ENCODE measurements around the gene KLHL18.

DNA sequence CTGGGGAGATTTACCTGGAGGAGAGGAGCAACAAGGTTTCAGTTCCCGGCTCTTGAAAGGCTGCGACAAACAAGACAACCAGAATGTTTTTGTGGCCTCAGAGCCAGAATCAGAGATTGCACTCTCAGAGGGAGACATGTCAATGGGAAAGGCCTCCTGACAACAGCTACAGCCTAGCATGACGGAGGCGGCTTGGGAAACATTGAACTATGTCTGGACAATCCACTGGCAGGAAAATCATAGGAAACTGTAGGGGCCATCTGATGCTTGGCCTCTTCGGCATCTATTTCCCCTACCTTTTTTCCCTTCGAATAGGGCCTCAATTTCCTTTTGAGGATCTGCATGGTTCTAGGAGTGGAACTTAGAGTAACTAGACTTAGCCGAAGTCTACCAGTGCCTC is 84.9 kb downstream of the KLHL18 start:
- no peak for TF ChIP-seq SP1 (IDR thresholded peaks at IDR 0.05)
- TF ChIP-seq FOXM1 (IDR thresholded peaks at IDR 0.05; ENCODE audit: borderline replicate concordance) = no peak
- no peak for TF ChIP-seq FOXA1 (IDR thresholded peaks at IDR 0.05)
- no peak for TF ChIP-seq CTBP1 (IDR thresholded peaks at IDR 0.05; ENCODE audit: borderline replicate concordance)
- no peak for TF ChIP-seq BHLHE40 (IDR thresholded peaks at IDR 0.05; ENCODE audit: borderline replicate concordance)
- TF ChIP-seq ARNT (IDR thresholded peaks at IDR 0.05) = no peak
- no peak for TF ChIP-seq SUZ12 (IDR thresholded peaks at IDR 0.05)
- no peak for TF ChIP-seq NFRKB (IDR thresholded peaks at IDR 0.05)
- no peak for TF ChIP-seq ELF4 (IDR thresholded peaks at IDR 0.05)
- TF ChIP-seq L3MBTL2 (conservative IDR thresholded peaks at IDR 0.05) = no peak
- no peak for TF ChIP-seq HDGF (IDR thresholded peaks at IDR 0.05; ENCODE audit: borderline replicate concordance)
- TF ChIP-seq, protein P1, sequence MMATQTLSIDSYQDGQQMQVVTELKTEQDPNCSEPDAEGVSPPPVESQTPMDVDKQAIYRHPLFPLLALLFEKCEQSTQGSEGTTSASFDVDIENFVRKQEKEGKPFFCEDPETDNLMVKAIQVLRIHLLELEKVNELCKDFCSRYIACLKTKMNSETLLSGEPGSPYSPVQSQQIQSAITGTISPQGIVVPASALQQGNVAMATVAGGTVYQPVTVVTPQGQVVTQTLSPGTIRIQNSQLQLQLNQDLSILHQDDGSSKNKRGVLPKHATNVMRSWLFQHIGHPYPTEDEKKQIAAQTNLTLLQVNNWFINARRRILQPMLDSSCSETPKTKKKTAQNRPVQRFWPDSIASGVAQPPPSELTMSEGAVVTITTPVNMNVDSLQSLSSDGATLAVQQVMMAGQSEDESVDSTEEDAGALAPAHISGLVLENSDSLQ (IDR thresholded peaks at IDR 0.05) = no peak
